Erythroblast (primary cell): Measurements from ENCODE around the gene PAFAH1B2.

ENCODE experiments used
- GATA1 ChIP-seq: IDR thresholded peaks from 2 replicates; pipeline ENCODE4 v1.6.1; 2011; ENCODE audit warnings: low read depth, mild to moderate bottlenecking, control low read depth, low read length, moderate library complexity
- POLR2A ChIP-seq: IDR thresholded peaks from 2 replicates; pipeline ENCODE4 v1.6.1; 2011; ENCODE audit warnings: mild to moderate bottlenecking, low read length

GRCh38 chr11:117212697-117213355 lies 68.7 kb downstream of the PAFAH1B2 start:
- no peak for TF ChIP-seq POLR2A
- no peak for TF ChIP-seq GATA1
